HepG2 (cell line): ENCODE measurements around the gene VAMP2. TPM values are rescaled to one million over a fixed set of nuclear protein-coding genes. Genes with fewer than 3 reads are reported as not detected.

ENCODE experiments used
- ETV5 ChIP-seq: IDR thresholded peaks from 2 replicates; pipeline ENCODE4 v1.6.1; 2018; ENCODE audit warnings: missing biosample characterization, missing genetic modification reagents, inconsistent platforms, borderline replicate concordance
- FOSL1 ChIP-seq: sonication (generic); formaldehyde crosslinking; IDR thresholded peaks from 2 replicates; pipeline ENCODE4 v1.9.0; 2021; ENCODE audit warnings: missing genetic modification reagents, borderline replicate concordance
- MXD4 ChIP-seq: IDR thresholded peaks from 2 replicates; pipeline ENCODE4 v1.6.1; 2016; ENCODE audit warnings: mild to moderate bottlenecking, missing biosample characterization, missing genetic modification reagents
- NFKBIZ ChIP-seq: IDR thresholded peaks from 2 replicates; pipeline ENCODE4 v1.6.1; 2018; ENCODE audit warnings: missing genetic modification reagents, missing compliant biosample characterization
- NR1H2 ChIP-seq: sonication (generic); formaldehyde crosslinking; IDR thresholded peaks from 2 replicates; pipeline ENCODE4 v1.8.1; 2022; ENCODE audit warnings: low read depth, missing genetic modification reagents, borderline replicate concordance
- NR2C2 ChIP-seq: sonication (generic); formaldehyde crosslinking; IDR thresholded peaks from 2 replicates; pipeline ENCODE4 v1.4.0; 2020; ENCODE audit warnings: missing genetic modification reagents, mild to moderate bottlenecking, moderate library complexity, borderline replicate concordance
- NR2F1 ChIP-seq, 2 experiments: fragments of 450-650 bp in 1 of 2; formaldehyde crosslinking in 1 of 2; IDR thresholded peaks; 2 replicates each; pipeline versions ENCODE4 v1.5.0 to v1.6.1; 2016 to 2020; ENCODE audit warnings: mild to moderate bottlenecking in 1 of 2, missing compliant biosample characterization in 1 of 2, missing genetic modification reagents in 1 of 2, moderate library complexity in 1 of 2
- PHF8 ChIP-seq: sonication (generic); formaldehyde crosslinking; IDR thresholded peaks from 2 replicates; pipeline ENCODE4 v1.5.0; 2020; ENCODE audit warnings: missing genetic modification reagents
- SNAPC2 ChIP-seq: sonication (generic); formaldehyde crosslinking; IDR thresholded peaks from 2 replicates; pipeline ENCODE4 v1.8.1; 2022; ENCODE audit warnings: mild to moderate bottlenecking, missing genetic modification reagents
- YEATS4 ChIP-seq: sonication (generic); formaldehyde crosslinking; IDR thresholded peaks from 2 replicates; pipeline ENCODE4 v1.4.0; 2020; ENCODE audit warnings: missing genetic modification reagents, borderline replicate concordance
- ZNF234 ChIP-seq: sonication (generic); formaldehyde crosslinking; conservative IDR thresholded peaks from 2 replicates; pipeline ENCODE4 v1.5.1; 2020; ENCODE audit warnings: mild to moderate bottlenecking, missing genetic modification reagents
- ZNF274 ChIP-seq: sonication (generic); formaldehyde crosslinking; IDR thresholded peaks from 2 replicates; pipeline ENCODE4 v1.5.1; 2020; ENCODE audit warnings: mild to moderate bottlenecking, missing genetic modification reagents
- ZNF335 ChIP-seq: sonication (generic); formaldehyde crosslinking; IDR thresholded peaks from 2 replicates; pipeline ENCODE4 v1.4.0; 2020; ENCODE audit warnings: missing genetic modification reagents
- ZNF430 ChIP-seq: sonication (generic); formaldehyde crosslinking; IDR thresholded peaks from 2 replicates; pipeline ENCODE4 v1.9.0; 2021; ENCODE audit warnings: mild to moderate bottlenecking, missing genetic modification reagents
- ZNF572 ChIP-seq: sonication (generic); formaldehyde crosslinking; IDR thresholded peaks from 2 replicates; pipeline ENCODE4 v1.5.1; 2020; ENCODE audit warnings: mild to moderate bottlenecking, missing genetic modification reagents
- ZNF775 ChIP-seq: sonication (generic); formaldehyde crosslinking; IDR thresholded peaks from 2 replicates; pipeline ENCODE4 v1.4.0; 2020; ENCODE audit warnings: missing genetic modification reagents, mild to moderate bottlenecking, moderate library complexity, borderline replicate concordance
- ZNF878 ChIP-seq: sonication (generic); formaldehyde crosslinking; IDR thresholded peaks from 2 replicates; pipeline ENCODE4 v1.8.1; 2023; ENCODE audit warnings: mild to moderate bottlenecking, missing genetic modification reagents, moderate library complexity
- polyA plus RNA-seq, 8 experiments: library from polyadenylated mRNA; depleted of rRNA in 3 of 8; stranded (reverse) in 7 of 8; unstranded in 1 of 8; fragments of >200 nt; fragmentation: Illumina TruSeq in 4 of 8; extraction: Trizol in 4 of 8; gene quantifications; 2 replicates each; pipeline versions ENCODE4 v1.2.1 to v1.2.3, GENCODE V29; 2011 to 2016; ENCODE audit warnings: low read depth in 4 of 8, missing spikeins in 1 of 8, mixed read lengths in 1 of 8; ENCODE audit not compliant: insufficient read depth in 1 of 8
- total RNA-seq, 5 experiments: library from RNA; depleted of rRNA; stranded (reverse); fragments of >200 nt; fragmentation: Illumina TruSeq; extraction: Trizol; gene quantifications; 2 replicates each; pipeline ENCODE4 v1.2.3, GENCODE V29; 2016; ENCODE audit warnings: low read depth in 1 of 5
- TF ChIP-seq, protein P1 (sequence below), 2 experiments: sonication (generic) in 1 of 2; formaldehyde crosslinking in 1 of 2; IDR thresholded peaks; 2 replicates each; pipeline versions ENCODE4 v1.5.1 to v1.6.1; 2011 to 2020; ENCODE audit warnings: borderline replicate concordance in 1 of 2, low read depth in 1 of 2, low read length in 1 of 2, mild to moderate bottlenecking in 1 of 2, missing genetic modification reagents in 1 of 2, moderate library complexity in 1 of 2
- TF ChIP-seq, protein P2 (sequence below): sonication (generic); formaldehyde crosslinking; IDR thresholded peaks from 2 replicates; pipeline ENCODE4 v1.4.0; 2020; ENCODE audit warnings: mild to moderate bottlenecking, missing genetic modification reagents
- TF ChIP-seq, protein P3 (sequence below): sonication (generic); formaldehyde crosslinking; conservative IDR thresholded peaks from 2 replicates; pipeline ENCODE4 v1.8.0; 2022; ENCODE audit warnings: missing genetic modification reagents
- TF ChIP-seq, protein P4 (sequence below): sonication (generic); formaldehyde crosslinking; IDR thresholded peaks from 2 replicates; pipeline ENCODE4 v1.4.0; 2020; ENCODE audit warnings: missing genetic modification reagents

Gene VAMP2
- total and polyA plus RNA-seq, 2 of the 13 experiments (the other 11 are each of a cell fraction or from before 2014, with no cell fraction given) = 3.9 to 17.2 TPM

DNA sequence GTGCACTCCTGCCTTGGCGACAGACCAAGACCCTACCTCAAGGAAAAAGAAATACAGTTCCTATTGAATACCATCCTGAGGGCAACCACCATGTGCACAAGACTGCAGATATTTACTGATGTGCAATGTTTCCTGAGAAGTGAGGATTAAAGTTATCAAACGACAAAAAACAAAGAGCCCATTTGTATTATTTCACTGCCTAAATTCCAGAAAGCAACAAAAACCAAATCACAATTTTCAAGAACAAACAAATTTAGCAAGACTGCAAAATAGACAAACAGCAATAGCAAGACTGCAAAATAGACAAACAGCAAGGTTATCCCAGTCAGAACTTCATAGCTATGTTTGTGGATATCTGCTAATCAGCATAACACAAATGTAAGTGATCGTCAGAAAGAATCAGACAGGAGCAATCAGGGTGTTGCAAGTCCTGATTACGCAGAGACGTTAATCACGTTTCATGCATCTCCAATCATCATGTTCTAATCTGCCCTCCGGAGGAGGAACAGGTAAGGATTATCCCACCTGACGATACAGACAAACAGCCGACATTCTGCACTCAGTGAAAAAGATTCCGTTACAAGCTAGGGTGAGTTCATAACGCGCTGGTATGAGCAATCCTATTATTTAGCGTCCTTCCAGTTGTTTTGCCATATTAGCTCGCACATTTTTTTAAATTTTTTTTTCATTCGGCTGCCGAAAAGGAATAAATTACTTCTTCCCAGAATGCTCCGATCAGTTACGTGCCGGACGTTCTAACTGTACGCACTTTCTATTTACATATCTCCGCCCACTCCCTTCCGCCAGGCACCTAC is 10.5 kb upstream of the VAMP2 start (continued):
- TF ChIP-seq, protein P1, sequence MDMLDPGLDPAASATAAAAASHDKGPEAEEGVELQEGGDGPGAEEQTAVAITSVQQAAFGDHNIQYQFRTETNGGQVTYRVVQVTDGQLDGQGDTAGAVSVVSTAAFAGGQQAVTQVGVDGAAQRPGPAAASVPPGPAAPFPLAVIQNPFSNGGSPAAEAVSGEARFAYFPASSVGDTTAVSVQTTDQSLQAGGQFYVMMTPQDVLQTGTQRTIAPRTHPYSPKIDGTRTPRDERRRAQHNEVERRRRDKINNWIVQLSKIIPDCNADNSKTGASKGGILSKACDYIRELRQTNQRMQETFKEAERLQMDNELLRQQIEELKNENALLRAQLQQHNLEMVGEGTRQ (IDR thresholded peaks at IDR 0.05; ENCODE audit: low read depth, low read length) = no peak
- TF ChIP-seq, protein P1 (CRISPR knock-in tag; IDR thresholded peaks at IDR 0.05; ENCODE audit: borderline replicate concordance) = 0 out of 2 replicates have a peak, but pooled peaks have one; percentile 53
- TF ChIP-seq NR2F1 (CRISPR knock-in tag; IDR thresholded peaks at IDR 0.05) = 0 out of 4 replicates have a peak, but pooled peaks of 1 of the 2 experiments have one; percentile 47
- TF ChIP-seq, protein P2, sequence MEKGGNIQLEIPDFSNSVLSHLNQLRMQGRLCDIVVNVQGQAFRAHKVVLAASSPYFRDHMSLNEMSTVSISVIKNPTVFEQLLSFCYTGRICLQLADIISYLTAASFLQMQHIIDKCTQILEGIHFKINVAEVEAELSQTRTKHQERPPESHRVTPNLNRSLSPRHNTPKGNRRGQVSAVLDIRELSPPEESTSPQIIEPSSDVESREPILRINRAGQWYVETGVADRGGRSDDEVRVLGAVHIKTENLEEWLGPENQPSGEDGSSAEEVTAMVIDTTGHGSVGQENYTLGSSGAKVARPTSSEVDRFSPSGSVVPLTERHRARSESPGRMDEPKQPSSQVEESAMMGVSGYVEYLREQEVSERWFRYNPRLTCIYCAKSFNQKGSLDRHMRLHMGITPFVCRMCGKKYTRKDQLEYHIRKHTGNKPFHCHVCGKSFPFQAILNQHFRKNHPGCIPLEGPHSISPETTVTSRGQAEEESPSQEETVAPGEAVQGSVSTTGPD = no peak
- TF ChIP-seq ZNF430 = peak; percentile 94; the same call in 1 of the 2 replicates
- peak; percentile 100 for TF ChIP-seq SNAPC2 (CRISPR knock-in tag)
- peak; percentile 88; the same call in 1 of the 2 replicates for TF ChIP-seq NR1H2 (CRISPR knock-in tag)
- TF ChIP-seq ZNF274 = no peak
- peak; percentile 89 for TF ChIP-seq YEATS4 (CRISPR knock-in tag)
- TF ChIP-seq ZNF775 (CRISPR knock-in tag) = no peak; the same call in 1 of the 2 replicates
- peak; percentile 89 for TF ChIP-seq ZNF335 (CRISPR knock-in tag)
- 0 out of 2 replicates have a peak, but pooled peaks have one; percentile 75 for TF ChIP-seq ZNF234 (CRISPR knock-in tag)
- peak; percentile 53; the same call in 1 of the 2 replicates for TF ChIP-seq NR2C2 (CRISPR knock-in tag)
- peak; percentile 72 for TF ChIP-seq PHF8
- TF ChIP-seq FOSL1 (CRISPR knock-in tag) = peak; percentile 59; the same call in 1 of the 2 replicates
- TF ChIP-seq, protein P3, sequence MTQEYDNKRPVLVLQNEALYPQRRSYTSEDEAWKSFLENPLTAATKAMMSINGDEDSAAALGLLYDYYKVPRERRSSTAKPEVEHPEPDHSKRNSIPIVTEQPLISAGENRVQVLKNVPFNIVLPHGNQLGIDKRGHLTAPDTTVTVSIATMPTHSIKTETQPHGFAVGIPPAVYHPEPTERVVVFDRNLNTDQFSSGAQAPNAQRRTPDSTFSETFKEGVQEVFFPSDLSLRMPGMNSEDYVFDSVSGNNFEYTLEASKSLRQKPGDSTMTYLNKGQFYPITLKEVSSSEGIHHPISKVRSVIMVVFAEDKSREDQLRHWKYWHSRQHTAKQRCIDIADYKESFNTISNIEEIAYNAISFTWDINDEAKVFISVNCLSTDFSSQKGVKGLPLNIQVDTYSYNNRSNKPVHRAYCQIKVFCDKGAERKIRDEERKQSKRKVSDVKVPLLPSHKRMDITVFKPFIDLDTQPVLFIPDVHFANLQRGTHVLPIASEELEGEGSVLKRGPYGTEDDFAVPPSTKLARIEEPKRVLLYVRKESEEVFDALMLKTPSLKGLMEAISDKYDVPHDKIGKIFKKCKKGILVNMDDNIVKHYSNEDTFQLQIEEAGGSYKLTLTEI = 0 out of 2 replicates have a peak, but pooled peaks have one; percentile 78
- peak; percentile 79 for TF ChIP-seq ETV5 (CRISPR knock-in tag)
- peak; percentile 99 for TF ChIP-seq ZNF878 (CRISPR knock-in tag)
- TF ChIP-seq, protein P4, sequence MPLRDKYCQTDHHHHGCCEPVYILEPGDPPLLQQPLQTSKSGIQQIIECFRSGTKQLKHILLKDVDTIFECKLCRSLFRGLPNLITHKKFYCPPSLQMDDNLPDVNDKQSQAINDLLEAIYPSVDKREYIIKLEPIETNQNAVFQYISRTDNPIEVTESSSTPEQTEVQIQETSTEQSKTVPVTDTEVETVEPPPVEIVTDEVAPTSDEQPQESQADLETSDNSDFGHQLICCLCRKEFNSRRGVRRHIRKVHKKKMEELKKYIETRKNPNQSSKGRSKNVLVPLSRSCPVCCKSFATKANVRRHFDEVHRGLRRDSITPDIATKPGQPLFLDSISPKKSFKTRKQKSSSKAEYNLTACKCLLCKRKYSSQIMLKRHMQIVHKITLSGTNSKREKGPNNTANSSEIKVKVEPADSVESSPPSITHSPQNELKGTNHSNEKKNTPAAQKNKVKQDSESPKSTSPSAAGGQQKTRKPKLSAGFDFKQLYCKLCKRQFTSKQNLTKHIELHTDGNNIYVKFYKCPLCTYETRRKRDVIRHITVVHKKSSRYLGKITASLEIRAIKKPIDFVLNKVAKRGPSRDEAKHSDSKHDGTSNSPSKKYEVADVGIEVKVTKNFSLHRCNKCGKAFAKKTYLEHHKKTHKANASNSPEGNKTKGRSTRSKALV (CRISPR knock-in tag) = peak; percentile 76; the same call in 1 of the 2 replicates
- peak; percentile 95 for TF ChIP-seq NFKBIZ
- peak; percentile 94 for TF ChIP-seq MXD4 (CRISPR knock-in tag)
- no peak for TF ChIP-seq ZNF572 (CRISPR knock-in tag)
